Endothelial cell of umbilical vein (primary cell): ENCODE data around the gene KAZN. TPM values are rescaled to one million over a fixed set of nuclear protein-coding genes. Genes with fewer than 3 reads are reported as not detected.

Experiments used
- BruUV-seq: library from RNA; stranded (reverse); fragments of 400-500 nt; replicated peaks from 2 replicates; lab custom pipeline; 2021; lab: Mats Ljungman, UMichigan
- CTCF ChIA-PET: fragments of 300-600, 350-600 bp; sonication (Branson Sonifier 250); formaldehyde crosslinking; loops from one replicate; lab custom pipeline; 2021; ENCODE audit warnings: antibody characterized with exemption, inconsistent platforms; lab: Charles Lee
- POLR2A ChIA-PET: fragments of 300-600, 350-600 bp; sonication (Branson Sonifier 250); formaldehyde crosslinking; loops from one replicate; lab custom pipeline; 2021; ENCODE audit warnings: antibody characterized with exemption, inconsistent platforms; lab: Charles Lee
- DNase-seq: peaks from one replicate; pipeline ENCODE4 v3.0.0-alpha.2; 2011; ENCODE audit warnings: low read depth, low spot score
- FAIRE-seq: peaks from 2 replicates; lab custom pipeline; 2011; peaks lifted over from hg19 to GRCh38; lab: Jason Lieb, UNC
- H2AFZ ChIP-seq: 2 replicates; pipeline ENCODE4 v1.6.0; 2012; ENCODE audit warnings: low read depth, low read length, control low read depth, inconsistent platforms
- H3K27ac ChIP-seq: 2 replicates; pipeline ENCODE4 v1.5.1; 2011; ENCODE audit warnings: low read depth, mild to moderate bottlenecking, control low read depth, low read length, moderate library complexity; ENCODE audit not compliant: insufficient read depth
- H3K27me3 ChIP-seq, 2 experiments: 2 replicates each; pipeline versions ENCODE4 v1.6.0 to v1.6.1; 2011; ENCODE audit warnings: low read length in 2 of 2, mixed read lengths in 1 of 2; ENCODE audit not compliant: control insufficient read depth in 2 of 2, insufficient read depth in 2 of 2
- H3K36me3 ChIP-seq, 2 experiments: 2 replicates in 1 of 2; 3 replicates in 1 of 2; pipeline ENCODE4 v1.5.1; 2011; ENCODE audit warnings: low read length in 2 of 2, mild to moderate bottlenecking in 1 of 2, moderate library complexity in 1 of 2; ENCODE audit not compliant: control insufficient read depth in 2 of 2, insufficient read depth in 2 of 2; ENCODE audit errors: extremely low read depth in 1 of 2
- H3K4me1 ChIP-seq: 3 replicates; pipeline ENCODE4 v1.5.1; 2011; ENCODE audit warnings: mild to moderate bottlenecking, low read length; ENCODE audit not compliant: control insufficient read depth, insufficient read depth; ENCODE audit errors: extremely low read depth
- H3K4me2 ChIP-seq: 2 replicates; pipeline ENCODE4 v1.6.1; 2011; ENCODE audit warnings: low read length, control low read depth, mixed read lengths; ENCODE audit not compliant: insufficient read depth
- H3K4me3 ChIP-seq, 3 experiments: fragments of 200-600 bp in 1 of 3; sonication (generic), shearing (Covaris generic) in 1 of 3; replicated peaks in 1 of 3; 2 replicates each; pipeline ENCODE4 v1.5.1; 2011 to 2016; ENCODE audit warnings: control low read depth in 3 of 3, low read length in 3 of 3, mild to moderate bottlenecking in 2 of 3, inconsistent platforms in 1 of 3, low read depth in 1 of 3, moderate library complexity in 1 of 3; ENCODE audit not compliant: insufficient read depth in 1 of 3
- H3K79me2 ChIP-seq: 2 replicates; pipeline ENCODE4 v1.6.0; 2012; ENCODE audit warnings: low read length, inconsistent platforms; ENCODE audit not compliant: control insufficient read depth, insufficient read depth
- H3K9ac ChIP-seq: replicated peaks from 2 replicates; pipeline ENCODE3; 2011; ENCODE audit warnings: low read length, control low read depth; ENCODE audit not compliant: insufficient read depth; ENCODE audit errors: extremely low read depth
- H3K9me1 ChIP-seq: replicated peaks from 3 replicates; pipeline ENCODE4 v1.6.0; 2011; ENCODE audit warnings: mild to moderate bottlenecking, low read length; ENCODE audit not compliant: control insufficient read depth, insufficient read depth; ENCODE audit errors: extremely low read depth
- H3K9me3 ChIP-seq: replicated peaks from 2 replicates; pipeline ENCODE4 v1.5.1; 2012; ENCODE audit warnings: low read length, inconsistent platforms; ENCODE audit not compliant: control insufficient read depth, insufficient read depth
- H4K20me1 ChIP-seq: replicated peaks from 2 replicates; pipeline ENCODE3; 2011; ENCODE audit warnings: mild to moderate bottlenecking, low read length; ENCODE audit not compliant: control insufficient read depth, insufficient read depth; ENCODE audit errors: extremely low read depth
- CTCF ChIP-seq, 2 donors: IDR thresholded peaks; 1 replicate in 1 of 2; 2 replicates in 1 of 2; pipeline ENCODE4 v1.5.1; 2011; ENCODE audit warnings: low read length in 2 of 2, mild to moderate bottlenecking in 2 of 2, moderate library complexity in 2 of 2, control low read depth in 1 of 2, inconsistent platforms in 1 of 2, low read depth in 1 of 2; ENCODE audit not compliant: insufficient read depth in 1 of 2; ENCODE audit errors: extremely low read depth in 1 of 2
- EZH2 ChIP-seq: IDR thresholded peaks from 2 replicates; pipeline ENCODE4 v1.6.1; 2012; ENCODE audit warnings: borderline replicate concordance, low read depth, mild to moderate bottlenecking, moderate library complexity, low read length, inconsistent platforms; ENCODE audit not compliant: severe bottlenecking
- FOS ChIP-seq: IDR thresholded peaks from 2 replicates; pipeline ENCODE4 v1.6.1; 2011; ENCODE audit warnings: mild to moderate bottlenecking, low read length, moderate library complexity, borderline replicate concordance; ENCODE audit not compliant: insufficient read depth
- GATA2 ChIP-seq: IDR thresholded peaks from 2 replicates; pipeline ENCODE4 v1.7.0; 2011; ENCODE audit warnings: low read depth, mild to moderate bottlenecking, moderate library complexity, mixed read lengths, low read length; ENCODE audit not compliant: insufficient read length, insufficient read depth
- JUN ChIP-seq: IDR thresholded peaks from 2 replicates; pipeline ENCODE4 v1.6.1; 2011; ENCODE audit warnings: borderline replicate concordance, low read depth; ENCODE audit not compliant: insufficient read length, insufficient read depth
- MAX ChIP-seq: IDR thresholded peaks from 2 replicates; pipeline ENCODE4 v1.6.1; 2011; ENCODE audit not compliant: insufficient read depth, insufficient read length
- MYC ChIP-seq: IDR thresholded peaks from one replicate; pipeline ENCODE4 v1.6.1; 2011; ENCODE audit warnings: mild to moderate bottlenecking, low read depth, low read length
- POLR2A ChIP-seq: IDR thresholded peaks from 2 replicates; pipeline ENCODE4 v1.6.1; 2012; ENCODE audit warnings: low read depth, mild to moderate bottlenecking, control low read depth, low read length
- POLR2AphosphoS5 ChIP-seq: IDR thresholded peaks from 2 replicates; pipeline ENCODE4 v1.6.1; 2012; ENCODE audit warnings: low read depth, mild to moderate bottlenecking, control low read depth, low read length, moderate library complexity; ENCODE audit not compliant: insufficient read depth
- dilution Hi-C: fragments of 300-500 bp; cut with MboI; formaldehyde crosslinking; loops from one replicate; pipeline ENCODE4 v1.15.0; 2019; ENCODE audit warnings: low sequenced_read_pairs; ENCODE audit not compliant: extremely low pct_ligation_motif_present
- intact Hi-C: fragments of 100-400 bp; cut with micrococcal nuclease; formaldehyde crosslinking; loops from one replicate; pipeline ENCODE4 v1.10.0; 2022
- polyA plus RNA-seq, 4 experiments: library from polyadenylated mRNA; depleted of rRNA in 3 of 4; stranded (reverse) in 3 of 4; unstranded in 1 of 4; fragments of >200 nt; gene quantifications; 2 replicates each; pipeline versions ENCODE4 v1.2.1 to v1.2.3, GENCODE V29; 2011 to 2012; ENCODE audit warnings: missing spikeins in 1 of 4
- total RNA-seq: library from RNA; stranded (reverse); gene quantifications from 2 replicates; pipeline ENCODE4 v1.2.3, GENCODE V29; 2021

KAZN gene
- total and polyA plus RNA-seq, 2 donors (not counting 3 experiments of a cell fraction or from before 2014, with no cell fraction given): 1.6 to 5.8 TPM

GRCh38 chr1:15014516-15014915 is 416.0 kb downstream of the KAZN start:
- DNase-seq (no peak), FAIRE-seq (no peak)
- Histone ChIP-seq H3K9ac (no peak overlapping the region), H3K79me2 (no peaks in the 10 kb centered on the region), H3K4me1 (peaks cover under 1% of the 10 kb centered on the region), H2AFZ (no peak overlapping the region), H3K9me3 (no peaks in the 10 kb centered on the region), H3K9me1 (no peaks in the 10 kb centered on the region), H3K4me3 (no peak overlapping the region), H3K27ac (no peak overlapping the region), H3K36me3 (no peaks in the 10 kb centered on the region), H3K27me3 (no peaks in the 10 kb centered on the region), H4K20me1 (no peaks in the 10 kb centered on the region), H3K4me2 (no peak overlapping the region)
- BruUV-seq: no TSS peak
- dilution Hi-C loops (no loop called here), intact Hi-C loops (no loop called here)
- POLR2A ChIA-PET: no interaction called here
- CTCF ChIA-PET: interaction anchor here (1.3 kb wide), 1 partner anchor 13 kb away, joined by 4 read pairs; no protein-coding TSS in a partner anchor
- TF ChIP-seq GATA2: no peak
- no peak for TF ChIP-seq POLR2A
- no peak for TF ChIP-seq EZH2
- TF ChIP-seq POLR2AphosphoS5: no peak
- TF ChIP-seq MYC: no peak
- no peak for TF ChIP-seq JUN
- TF ChIP-seq CTCF (IDR thresholded peaks at IDR 0.05; ENCODE audit: extremely low read depth in 1 of 2, insufficient read depth in 1 of 2, low read depth in 1 of 2, low read length in 2 of 2): no peak
- no peak for TF ChIP-seq FOS
- no peak for TF ChIP-seq MAX
